SK-N-MC (cell line): ENCODE results near the gene CENPN.

ENCODE experiments used
- EZH2 ChIP-seq: fragments of 200-600 bp; sonication (generic); IDR thresholded peaks from one replicate; pipeline ENCODE4 v1.6.1; 2017; ENCODE audit warnings: antibody characterized with exemption
- POLR2AphosphoS5 ChIP-seq: IDR thresholded peaks from 2 replicates; pipeline ENCODE4 v1.6.1; 2012; ENCODE audit warnings: mild to moderate bottlenecking, low read depth, low read length, borderline replicate concordance

GRCh38 chr16:81066681-81067080 is 59.7 kb downstream of the CENPN start:
- TF ChIP-seq POLR2AphosphoS5 = no peak
- TF ChIP-seq EZH2 = no peak
